ENCODE measurements around the gene PTPN18. TPM values are rescaled to one million over a fixed set of nuclear protein-coding genes. Genes with fewer than 3 reads are reported as not detected.

The PTPN18 gene
- total and polyA plus RNA-seq, 2 of the 4 experiments (the other 2 are of a cell fraction): 9.7 to 15.5 TPM

- 0 out of 2 replicates have a peak, but pooled peaks have one; percentile 1 for TF ChIP-seq MXI1 (IDR thresholded peaks at IDR 0.05; ENCODE audit: borderline replicate concordance, low read depth, low read length)
- TF ChIP-seq RCOR1 (IDR thresholded peaks at IDR 0.05; ENCODE audit: insufficient replicate concordance, low read length): no peak
- TF ChIP-seq RFX5 (IDR thresholded peaks at IDR 0.05; ENCODE audit: low read depth, low read length): no peak
These were observed 35.4 kb downstream of the PTPN18 start (continued) for GRCh38 chr2:130391058-130391871.

All from IMR-90 (cell line).